Mesenchymal stem cell (in vitro differentiated cells and primary cell): ENCODE data around the gene ALDH2.

Source experiments
- DNase-seq: peaks from one replicate; pipeline ENCODE4 v3.0.0-alpha.2; 2013
- H2AFZ ChIP-seq: one replicate; pipeline ENCODE4 v1.6.1; 2013; ENCODE audit warnings: low read depth, mild to moderate bottlenecking, control low read depth, inconsistent platforms, low read length, moderate library complexity
- H2AK5ac ChIP-seq: 2 replicates; pipeline ENCODE4 v1.6.1; 2013; ENCODE audit warnings: low read length, moderate library complexity, mild to moderate bottlenecking, inconsistent platforms; ENCODE audit not compliant: severe bottlenecking
- H2BK120ac ChIP-seq: one replicate; pipeline ENCODE4 v1.6.1; 2013; ENCODE audit warnings: low read depth, mild to moderate bottlenecking, inconsistent platforms, low read length, moderate library complexity
- H2BK12ac ChIP-seq, 2 experiments: one replicate each; pipeline ENCODE4 v1.6.1; 2013; ENCODE audit warnings: inconsistent platforms in 2 of 2, low read length in 2 of 2, mild to moderate bottlenecking in 2 of 2, moderate library complexity in 2 of 2, control low read depth in 1 of 2
- H2BK15ac ChIP-seq: one replicate; pipeline ENCODE4 v1.6.1; 2013; ENCODE audit warnings: mild to moderate bottlenecking, low read depth, inconsistent platforms; ENCODE audit not compliant: poor library complexity, severe bottlenecking
- H2BK5ac ChIP-seq: 2 replicates; pipeline ENCODE4 v1.6.1; 2013; ENCODE audit warnings: low read depth, mild to moderate bottlenecking, low read length, control low read depth, inconsistent platforms; ENCODE audit not compliant: poor library complexity, severe bottlenecking
- H3K14ac ChIP-seq, 2 experiments: one replicate each; pipeline ENCODE4 v1.6.1; 2013; ENCODE audit warnings: inconsistent platforms in 2 of 2, low read length in 2 of 2, control low read depth in 1 of 2, mild to moderate bottlenecking in 1 of 2, moderate library complexity in 1 of 2
- H3K18ac ChIP-seq, 2 experiments: one replicate each; pipeline ENCODE4 v1.6.1; 2013; ENCODE audit warnings: inconsistent platforms in 2 of 2, low read length in 2 of 2, control low read depth in 1 of 2, low read depth in 1 of 2, mild to moderate bottlenecking in 1 of 2
- H3K23ac ChIP-seq, 2 experiments: one replicate each; pipeline ENCODE4 v1.6.1; 2013; ENCODE audit warnings: inconsistent platforms in 2 of 2, low read length in 2 of 2, mild to moderate bottlenecking in 2 of 2, moderate library complexity in 2 of 2, control low read depth in 1 of 2
- H3K27ac ChIP-seq: 2 replicates; pipeline ENCODE4 v1.5.1; 2013; ENCODE audit warnings: mild to moderate bottlenecking, moderate library complexity, low read length, control low read depth, inconsistent platforms; ENCODE audit not compliant: poor library complexity, severe bottlenecking
- H3K27me3 ChIP-seq, 2 experiments: 2 replicates each; pipeline versions ENCODE4 v1.6.1 to v1.7.0; 2013; ENCODE audit warnings: low read length in 2 of 2, mild to moderate bottlenecking in 2 of 2, moderate library complexity in 2 of 2, control low read depth in 1 of 2, inconsistent platforms in 1 of 2; ENCODE audit not compliant: control insufficient read depth in 1 of 2, insufficient read depth in 1 of 2
- H3K36me3 ChIP-seq, 2 experiments: 2 replicates each; pipeline versions ENCODE4 v1.6.1 to v1.7.0; 2013; ENCODE audit warnings: low read length in 2 of 2, control low read depth in 1 of 2, inconsistent platforms in 1 of 2, low read depth in 1 of 2, mild to moderate bottlenecking in 1 of 2; ENCODE audit not compliant: insufficient read depth in 2 of 2, control insufficient read depth in 1 of 2
- H3K4ac ChIP-seq, 2 experiments: one replicate each; pipeline ENCODE4 v1.6.1; 2013; ENCODE audit warnings: inconsistent platforms in 2 of 2, low read length in 2 of 2, mild to moderate bottlenecking in 2 of 2, moderate library complexity in 2 of 2, control low read depth in 1 of 2, low read depth in 1 of 2
- H3K4me1 ChIP-seq: 2 replicates; pipeline ENCODE4 v1.6.1; 2013; ENCODE audit warnings: low read depth, low read length, control low read depth; ENCODE audit not compliant: control insufficient read depth, insufficient read depth
- H3K4me2 ChIP-seq: 2 replicates; pipeline ENCODE4 v1.6.1; 2013; ENCODE audit warnings: low read length, mild to moderate bottlenecking, inconsistent platforms; ENCODE audit not compliant: poor library complexity, severe bottlenecking
- H3K4me3 ChIP-seq, 2 experiments: 2 replicates each; pipeline versions ENCODE4 v1.5.1 to v1.7.0; 2013; ENCODE audit warnings: low read length in 2 of 2, mild to moderate bottlenecking in 2 of 2, control low read depth in 1 of 2, low read depth in 1 of 2; ENCODE audit not compliant: insufficient read depth in 1 of 2
- H3K79me1 ChIP-seq: replicated peaks from 2 replicates; pipeline ENCODE4 v1.6.1; 2013; ENCODE audit warnings: mild to moderate bottlenecking, control low read depth, low read length, inconsistent platforms; ENCODE audit not compliant: poor library complexity, severe bottlenecking
- H3K9ac ChIP-seq: 2 replicates; pipeline ENCODE4 v1.7.0; 2013; ENCODE audit warnings: mild to moderate bottlenecking, low read length, moderate library complexity
- H3K9me3 ChIP-seq: 2 replicates; pipeline ENCODE4 v1.7.0; 2013; ENCODE audit warnings: mild to moderate bottlenecking, low read length; ENCODE audit not compliant: control insufficient read depth
- H4K8ac ChIP-seq: one replicate; pipeline ENCODE4 v1.6.1; 2013; ENCODE audit warnings: inconsistent platforms, mild to moderate bottlenecking, low read length, moderate library complexity
- H4K91ac ChIP-seq: one replicate; pipeline ENCODE4 v1.6.1; 2013; ENCODE audit warnings: mild to moderate bottlenecking, low read length, inconsistent platforms
- WGBS: methylation state at CpG from one replicate; pipeline ENCODE4 v1.1.7; 2013; ENCODE audit warnings: mixed read lengths; 5-methylcytosine and 5-hydroxymethylcytosine counted together

The ALDH2 gene

GRCh38 chr12:111780166-111780565, 13.4 kb downstream of the ALDH2 start:
- H3K4me1 ChIP-seq, result peaks cover 21% of the 10 kb centered on the region
- no peak for DNase-seq
- H2BK5ac ChIP-seq, result no peak overlapping the region
- H3K23ac ChIP-seq, result no peak overlapping the region
- no peak overlapping the region for H3K9ac ChIP-seq
- no peak overlapping the region for H2AFZ ChIP-seq
- no peak overlapping the region for H2AK5ac ChIP-seq
- H3K4me3 ChIP-seq, result no peak overlapping the region
- WGBS, result 99% methylated on average over 10 of the region's 10 CpGs
- H3K4me2 ChIP-seq, result no peak overlapping the region
- no peaks in the 10 kb centered on the region for H3K9me3 ChIP-seq
- H4K8ac ChIP-seq, result no peak overlapping the region
- no peak overlapping the region for H3K18ac ChIP-seq
- no peak overlapping the region for H3K4ac ChIP-seq
- H3K14ac ChIP-seq, result no peak overlapping the region
- no peak overlapping the region for H4K91ac ChIP-seq
- H2BK120ac ChIP-seq, result no peak overlapping the region
- H3K27ac ChIP-seq, result no peak overlapping the region
- H3K36me3 ChIP-seq, result peaks cover 10 to 19% of the 10 kb centered on the region in 2 experiments
- no peak overlapping the region for H2BK15ac ChIP-seq
- peaks cover 0 to 9% of the 10 kb centered on the region in 2 experiments for H3K27me3 ChIP-seq
- H3K79me1 ChIP-seq, result peaks cover 2% of the 10 kb centered on the region
- no peak overlapping the region for H2BK12ac ChIP-seq

GRCh38 chr12:111780615-111781014, 13.9 kb downstream of the ALDH2 start:
- H2BK15ac ChIP-seq, result no peak overlapping the region
- H3K79me1 ChIP-seq, result peaks cover 2% of the 10 kb centered on the region
- WGBS, result 98% methylated on average over 4 of the region's 5 CpGs
- no peak overlapping the region for H3K4ac ChIP-seq
- H4K91ac ChIP-seq, result no peak overlapping the region
- no peak overlapping the region for H2AFZ ChIP-seq
- H2BK120ac ChIP-seq, result no peak overlapping the region
- H3K36me3 ChIP-seq, result peaks cover 10 to 19% of the 10 kb centered on the region in 2 experiments
- no peak overlapping the region for H3K18ac ChIP-seq
- no peak overlapping the region for H3K4me2 ChIP-seq
- no peak overlapping the region for H4K8ac ChIP-seq
- H3K14ac ChIP-seq, result no peak overlapping the region
- DNase-seq, result no peak
- H3K4me3 ChIP-seq, result no peak overlapping the region
- no peak overlapping the region for H2BK5ac ChIP-seq
- no peak overlapping the region for H3K9ac ChIP-seq
- H3K23ac ChIP-seq, result no peak overlapping the region
- H3K27me3 ChIP-seq, result peaks cover 0 to 6% of the 10 kb centered on the region in 2 experiments
- H3K4me1 ChIP-seq, result peaks cover 18% of the 10 kb centered on the region
- H3K9me3 ChIP-seq, result no peaks in the 10 kb centered on the region
- H2BK12ac ChIP-seq, result no peak overlapping the region
- no peak overlapping the region for H3K27ac ChIP-seq
- no peak overlapping the region for H2AK5ac ChIP-seq

- Histone ChIP-seq H3K4me1 (peaks cover 13% of the 10 kb centered on the region), H2BK120ac (no peak overlapping the region), H3K4me2 (no peak overlapping the region), H4K91ac (no peak overlapping the region), H3K4me3 (no peak overlapping the region), H2BK15ac (no peak overlapping the region), H2AK5ac (no peak overlapping the region), H3K27me3 (peaks cover 0 to under 1% of the 10 kb centered on the region in 2 experiments), H3K36me3 (peaks cover 10 to 19% of the 10 kb centered on the region in 2 experiments), H3K79me1 (peaks cover 2% of the 10 kb centered on the region), H3K9me3 (no peaks in the 10 kb centered on the region), H3K18ac (no peak overlapping the region), H3K4ac (no peak overlapping the region), H3K14ac (no peak overlapping the region), H4K8ac (peak overlapping the region; percentile 41), H2AFZ (no peak overlapping the region), H3K23ac (no peak overlapping the region), H3K27ac (no peak overlapping the region), H3K9ac (no peak overlapping the region), H2BK12ac (no peak overlapping the region), H2BK5ac (no peak overlapping the region)
- no peak for DNase-seq
- WGBS, result 98% methylated on average over 2 of the region's 2 CpGs
Observed at GRCh38 chr12:111781085-111781658, 14.4 kb downstream of the ALDH2 start.

GRCh38 chr12:111783046-111783445, 16.3 kb downstream of the ALDH2 start:
- H3K4me1 ChIP-seq, result peaks cover under 1% of the 10 kb centered on the region
- no peak overlapping the region for H2BK15ac ChIP-seq
- H3K27me3 ChIP-seq, result no peaks in the 10 kb centered on the region
- no peaks in the 10 kb centered on the region for H3K9me3 ChIP-seq
- H3K4me2 ChIP-seq, result no peak overlapping the region
- 97% methylated on average over 17 of the region's 17 CpGs for WGBS
- no peak overlapping the region for H3K14ac ChIP-seq
- no peak overlapping the region for H3K23ac ChIP-seq
- no peaks in the 10 kb centered on the region for H3K79me1 ChIP-seq
- H4K91ac ChIP-seq, result no peak overlapping the region
- H3K27ac ChIP-seq, result no peak overlapping the region
- H3K36me3 ChIP-seq, result peaks cover 10 to 19% of the 10 kb centered on the region in 2 experiments
- H2BK5ac ChIP-seq, result no peak overlapping the region
- no peak overlapping the region for H3K4me3 ChIP-seq
- no peak overlapping the region for H3K4ac ChIP-seq
- H2BK120ac ChIP-seq, result no peak overlapping the region
- no peak overlapping the region for H4K8ac ChIP-seq
- DNase-seq, result no peak
- H2AK5ac ChIP-seq, result no peak overlapping the region
- H2BK12ac ChIP-seq, result no peak overlapping the region
- no peak overlapping the region for H3K18ac ChIP-seq
- no peak overlapping the region for H2AFZ ChIP-seq
- H3K9ac ChIP-seq, result no peak overlapping the region
